Ascending aorta (tissue), 2 donors: ENCODE data around the gene GPX3. TPM values are rescaled to one million over a fixed set of nuclear protein-coding genes. Genes with fewer than 3 reads are reported as not detected.

Experiments used
- DNase-seq, 2 donors: peaks; one replicate each; pipeline ENCODE4 v3.0.0-alpha.2; 2019; ENCODE audit warnings: low spot score in 2 of 2
- H3K27ac ChIP-seq, 2 donors: fragments of 200-600 bp; sonication (generic); one replicate each; pipeline ENCODE4 v1.5.1; 2016 to 2017; ENCODE audit warnings: mild to moderate bottlenecking in 1 of 2
- H3K27me3 ChIP-seq: fragments of 200-600 bp; sonication (generic); one replicate; pipeline ENCODE4 v1.5.1; 2017
- H3K36me3 ChIP-seq, 2 donors: fragments of 200-600 bp; sonication (generic); one replicate each; pipeline ENCODE4 v1.5.1; 2016
- H3K4me1 ChIP-seq, 2 donors: fragments of 200-600 bp; sonication (generic); one replicate each; pipeline ENCODE4 v1.5.1; 2016 to 2017; ENCODE audit warnings: mild to moderate bottlenecking in 1 of 2
- H3K4me3 ChIP-seq, 2 donors: fragments of 200-600 bp; sonication (generic); one replicate each; pipeline ENCODE4 v1.5.1; 2016 to 2017; ENCODE audit warnings: mild to moderate bottlenecking in 1 of 2
- H3K9me3 ChIP-seq, 2 donors: fragments of 200-600 bp; sonication (generic); one replicate each; pipeline ENCODE4 v1.5.1; 2016
- CTCF ChIP-seq, 3 experiments: fragments of 200-600 bp in 2 of 3; fragments of 450-650 bp in 1 of 3; sonication (generic) in 2 of 3; IDR thresholded peaks; one replicate each; pipeline ENCODE4 v1.5.1; 2016 to 2019; ENCODE audit warnings: antibody characterized with exemption in 3 of 3, mild to moderate bottlenecking in 1 of 3, moderate library complexity in 1 of 3
- intact Hi-C: fragments of 100-400 bp; cut with DNase I; formaldehyde crosslinking; loops from one replicate; pipeline ENCODE4 v1.15.1; 2023
- total RNA-seq: library from RNA; depleted of rRNA; stranded (reverse); fragments of >200 nt; gene quantifications from one replicate; pipeline ENCODE4 v1.1.0, GENCODE V29; 2016

The GPX3 gene
- total RNA-seq, 1 donor from 2014 or later, result 2,056 TPM

- Histone ChIP-seq H3K9me3 (no peaks in the 10 kb centered on the region), H3K27ac (no peak overlapping the region), H3K4me3 (no peak overlapping the region), H3K4me1 (no peaks in the 10 kb centered on the region), H3K36me3 (no peaks in the 10 kb centered on the region), H3K27me3 (no peaks in the 10 kb centered on the region)
- TF ChIP-seq CTCF (IDR thresholded peaks at IDR 0.05), result no peak
- no peak for DNase-seq
- intact Hi-C loops, result no loop called here
Measured at GRCh38 chr5:151014680-151015343, 5.6 kb upstream of the GPX3 start.

- no peaks in the 10 kb centered on the region for H3K9me3 ChIP-seq
- H3K27me3 ChIP-seq, result no peaks in the 10 kb centered on the region
- intact Hi-C loops, result no loop called here
- no peak for DNase-seq
- no peaks in the 10 kb centered on the region for H3K36me3 ChIP-seq
- no peaks in the 10 kb centered on the region for H3K4me1 ChIP-seq
- H3K27ac ChIP-seq, result no peak overlapping the region
- no peak overlapping the region for H3K4me3 ChIP-seq
- TF ChIP-seq CTCF (IDR thresholded peaks at IDR 0.05), result no peak
Measured at GRCh38 chr5:151015974-151016587, 4.3 kb upstream of the GPX3 start.

- H3K4me1 ChIP-seq, result peaks cover 0 to 3% of the 10 kb centered on the region in 2 donors
- no peaks in the 10 kb centered on the region for H3K27me3 ChIP-seq
- H3K4me3 ChIP-seq, result no peak overlapping the region
- DNase-seq, result peak; percentile 29 to 77
- TF ChIP-seq CTCF (IDR thresholded peaks at IDR 0.05), result no peak
- H3K27ac ChIP-seq, result no peak overlapping the region
- H3K9me3 ChIP-seq, result no peaks in the 10 kb centered on the region
- H3K36me3 ChIP-seq, result no peaks in the 10 kb centered on the region
- intact Hi-C loops, result no loop called here
Measured at GRCh38 chr5:151016700-151017099, 3.7 kb upstream of the GPX3 start.

- no peak for TF ChIP-seq CTCF (IDR thresholded peaks at IDR 0.05)
- H3K4me1 ChIP-seq, result peaks cover 2 to 14% of the 10 kb centered on the region in 2 donors
- no peak overlapping the region for H3K27ac ChIP-seq
- H3K27me3 ChIP-seq, result no peaks in the 10 kb centered on the region
- no peak overlapping the region for H3K4me3 ChIP-seq
- intact Hi-C loops, result loop anchor here (2.0 kb wide), 1 partner anchor 15 kb away; no protein-coding TSS in a partner anchor
- DNase-seq, result no peak
- H3K9me3 ChIP-seq, result no peaks in the 10 kb centered on the region
- H3K36me3 ChIP-seq, result no peaks in the 10 kb centered on the region
Measured at GRCh38 chr5:151017897-151018296, 2.5 kb upstream of the GPX3 start.

GRCh38 chr5:151018846-151019245, 1.5 kb upstream of the GPX3 start:
- no peaks in the 10 kb centered on the region for H3K9me3 ChIP-seq
- H3K4me1 ChIP-seq, result peaks cover 8 to 22% of the 10 kb centered on the region in 2 donors
- H3K27ac ChIP-seq, result no peak overlapping the region
- no peaks in the 10 kb centered on the region for H3K36me3 ChIP-seq
- DNase-seq, result peak in 1 of 2 donors; percentile 15
- H3K4me3 ChIP-seq, result no peak overlapping the region
- H3K27me3 ChIP-seq, result no peaks in the 10 kb centered on the region
- TF ChIP-seq CTCF (IDR thresholded peaks at IDR 0.05), result no peak
- intact Hi-C loops, result loop anchor here (2.0 kb wide), 1 partner anchor 16 kb away; no protein-coding TSS in a partner anchor
